Liver (tissue), 9 donors: ENCODE results near the gene KRT14. TPM values are rescaled to one million over a fixed set of nuclear protein-coding genes. Genes with fewer than 3 reads are reported as not detected.

ENCODE experiments used
- DNase-seq: peaks from one replicate; pipeline ENCODE4 v3.0.0-alpha.2; 2017; ENCODE audit warnings: low spot score
- H3K27ac ChIP-seq, 2 donors: one replicate each; pipeline ENCODE4 v1.7.0; 2013; ENCODE audit warnings: inconsistent platforms in 2 of 2, low read length in 2 of 2, control low read depth in 1 of 2, low read depth in 1 of 2, mild to moderate bottlenecking in 1 of 2
- H3K27me3 ChIP-seq, 4 donors: one replicate each; pipeline versions ENCODE4 v1.6.1 to v1.7.0; 2013; ENCODE audit warnings: low read length in 3 of 4, inconsistent platforms in 1 of 4, mild to moderate bottlenecking in 1 of 4, moderate library complexity in 1 of 4; ENCODE audit not compliant: control insufficient read depth in 4 of 4, insufficient read depth in 4 of 4
- H3K36me3 ChIP-seq, 4 donors: one replicate each; pipeline versions ENCODE4 v1.6.1 to v1.7.0; 2013; ENCODE audit warnings: low read length in 3 of 4, mild to moderate bottlenecking in 3 of 4, low read depth in 1 of 4, moderate library complexity in 1 of 4; ENCODE audit not compliant: control insufficient read depth in 4 of 4, insufficient read depth in 3 of 4
- H3K4me1 ChIP-seq, 4 donors: one replicate each; pipeline versions ENCODE4 v1.6.1 to v1.7.0; 2013; ENCODE audit warnings: low read length in 3 of 4, mild to moderate bottlenecking in 3 of 4, moderate library complexity in 1 of 4; ENCODE audit not compliant: control insufficient read depth in 4 of 4, insufficient read depth in 4 of 4
- H3K4me3 ChIP-seq, 3 donors: one replicate each; pipeline versions ENCODE4 v1.6.1 to v1.7.0; 2013; ENCODE audit warnings: low read length in 3 of 3, control low read depth in 1 of 3, low read depth in 1 of 3, mild to moderate bottlenecking in 1 of 3
- H3K9ac ChIP-seq, 2 donors: one replicate each; pipeline ENCODE4 v1.7.0; 2013; ENCODE audit warnings: low read length in 2 of 2, mild to moderate bottlenecking in 2 of 2, moderate library complexity in 2 of 2, control low read depth in 1 of 2, low read depth in 1 of 2
- H3K9me3 ChIP-seq, 4 donors: one replicate each; pipeline versions ENCODE4 v1.6.1 to v1.7.0; 2013; ENCODE audit warnings: low read length in 3 of 4; ENCODE audit not compliant: control insufficient read depth in 4 of 4
- ATF3 ChIP-seq: IDR thresholded peaks from 2 replicates; pipeline ENCODE4 v1.6.1; 2016; ENCODE audit warnings: antibody characterized with exemption
- CTCF ChIP-seq: fragments of 150-350 bp; IDR thresholded peaks from 2 replicates; pipeline ENCODE4 v1.5.1; 2017; ENCODE audit warnings: improper control_type of control experiment, low read depth, low read length; ENCODE audit not compliant: missing input control
- EGR1 ChIP-seq, 2 donors: IDR thresholded peaks; 2 replicates each; pipeline ENCODE4 v1.6.1; 2016 to 2018; ENCODE audit warnings: antibody characterized with exemption in 2 of 2, low read depth in 2 of 2
- FOXA1 ChIP-seq: IDR thresholded peaks from 2 replicates; pipeline ENCODE4 v1.6.1; 2016; ENCODE audit warnings: antibody characterized with exemption
- FOXA2 ChIP-seq: IDR thresholded peaks from 2 replicates; pipeline ENCODE4 v1.6.1; 2016; ENCODE audit warnings: antibody characterized with exemption
- GABPA ChIP-seq, 2 donors: IDR thresholded peaks in 1 of 2; conservative IDR thresholded peaks in 1 of 2; 2 replicates each; pipeline ENCODE4 v1.6.1; 2016; ENCODE audit warnings: antibody characterized with exemption in 2 of 2, mild to moderate bottlenecking in 1 of 2, moderate library complexity in 1 of 2
- HNF4A ChIP-seq, 2 donors: conservative IDR thresholded peaks; 2 replicates each; pipeline ENCODE4 v1.6.1; 2016; ENCODE audit warnings: antibody characterized with exemption in 2 of 2, mild to moderate bottlenecking in 2 of 2
- JUND ChIP-seq, 2 donors: IDR thresholded peaks; 2 replicates each; pipeline ENCODE4 v1.6.1; 2016; ENCODE audit warnings: antibody characterized with exemption in 2 of 2
- NR2F2 ChIP-seq: IDR thresholded peaks from 2 replicates; pipeline ENCODE4 v1.6.1; 2016; ENCODE audit warnings: antibody characterized with exemption
- RAD21 ChIP-seq, 2 donors: IDR thresholded peaks; 2 replicates each; pipeline ENCODE4 v1.6.1; 2016; ENCODE audit warnings: antibody characterized with exemption in 2 of 2, mild to moderate bottlenecking in 2 of 2
- REST ChIP-seq: IDR thresholded peaks from 2 replicates; pipeline ENCODE4 v1.6.1; 2016; ENCODE audit warnings: antibody characterized with exemption, mild to moderate bottlenecking
- RXRA ChIP-seq, 2 donors: IDR thresholded peaks; 2 replicates each; pipeline ENCODE4 v1.6.1; 2017 to 2018; ENCODE audit warnings: antibody characterized with exemption in 2 of 2, mild to moderate bottlenecking in 1 of 2
- YY1 ChIP-seq: IDR thresholded peaks from 2 replicates; pipeline ENCODE4 v1.6.1; 2016; ENCODE audit warnings: antibody characterized with exemption, mild to moderate bottlenecking
- ZBTB33 ChIP-seq: IDR thresholded peaks from 2 replicates; pipeline ENCODE4 v1.6.1; 2016; ENCODE audit warnings: antibody characterized with exemption
- WGBS: extraction: QIAGEN DNeasy Blood & Tissue Kit; methylation state at CpG from one replicate; pipeline ENCODE4 v1.1.7; 2013; 5-methylcytosine and 5-hydroxymethylcytosine counted together
- polyA plus RNA-seq, 2 donors: library from polyadenylated mRNA; stranded (reverse) in 1 of 2; unstranded in 1 of 2; fragments of 200-250 nt in 1 of 2; fragments of >200 nt in 1 of 2; fragmentation: Nextera tagmentation in 1 of 2; extraction: Ambion mirVana in 1 of 2; gene quantifications; one replicate each; pipeline versions ENCODE4 v1.2.1 to v1.2.3, GENCODE V29; 2013 to 2015
- total RNA-seq, 2 donors: library from RNA; depleted of rRNA; stranded (reverse); fragments of >200 nt; gene quantifications; one replicate each; pipeline ENCODE4 v1.2.3, GENCODE V29; 2014
- donor health status: healthy.
- donor health status: healthy.
- donor health status: healthy.
- donor health status: healthy.
- donor health status: healthy.

KRT14 gene
- total and polyA plus RNA-seq, 4 donors = not detected

GRCh38 chr17:41580244-41580575 is 6.5 kb downstream of the KRT14 start:
- peaks cover 0 to 13% (median 0%) of the 10 kb centered on the region in 4 donors for H3K27me3 ChIP-seq
- no peaks in the 10 kb centered on the region for H3K36me3 ChIP-seq
- no peak overlapping the region for H3K9ac ChIP-seq
- H3K27ac ChIP-seq = no peak overlapping the region
- no peaks in the 10 kb centered on the region for H3K9me3 ChIP-seq
- H3K4me1 ChIP-seq = no peaks in the 10 kb centered on the region
- H3K4me3 ChIP-seq = no peak overlapping the region
- TF ChIP-seq CTCF (no peak), NR2F2 (no peak), RAD21 (IDR thresholded peaks at IDR 0.05) (no peak), RXRA (IDR thresholded peaks at IDR 0.05) (no peak), YY1 (no peak), FOXA1 (no peak), HNF4A (conservative IDR thresholded peaks at IDR 0.05) (no peak), EGR1 (IDR thresholded peaks at IDR 0.05; ENCODE audit: low read depth in 2 of 2) (no peak), FOXA2 (no peak), ZBTB33 (no peak), ATF3 (no peak), REST (no peak), GABPA (IDR thresholded peaks at IDR 0.05 in 1 of 2, conservative IDR thresholded peaks at IDR 0.05 in 1 of 2) (no peak), JUND (IDR thresholded peaks at IDR 0.05) (no peak)
- no peak for DNase-seq
- WGBS = 72% methylated on average over 2 of the region's 2 CpGs

- Histone ChIP-seq H3K27ac (no peak overlapping the region), H3K4me1 (no peaks in the 10 kb centered on the region), H3K9ac (no peak overlapping the region), H3K4me3 (no peak overlapping the region), H3K9me3 (no peaks in the 10 kb centered on the region), H3K36me3 (no peaks in the 10 kb centered on the region), H3K27me3 (peaks cover 0 to 13% (median 0%) of the 10 kb centered on the region in 4 donors)
- DNase-seq = peak; percentile 83
- 45% methylated on average over 18 of the region's 18 CpGs for WGBS
- TF ChIP-seq YY1 = no peak
- peak; percentile 63 for TF ChIP-seq CTCF
- peak; percentile 61 to 73 for TF ChIP-seq RAD21 (IDR thresholded peaks at IDR 0.05)
These were observed 7.0 kb downstream of the KRT14 start for GRCh38 chr17:41579484-41580243.
